ENCODE data around the gene HPX.

HPX gene

DNA sequence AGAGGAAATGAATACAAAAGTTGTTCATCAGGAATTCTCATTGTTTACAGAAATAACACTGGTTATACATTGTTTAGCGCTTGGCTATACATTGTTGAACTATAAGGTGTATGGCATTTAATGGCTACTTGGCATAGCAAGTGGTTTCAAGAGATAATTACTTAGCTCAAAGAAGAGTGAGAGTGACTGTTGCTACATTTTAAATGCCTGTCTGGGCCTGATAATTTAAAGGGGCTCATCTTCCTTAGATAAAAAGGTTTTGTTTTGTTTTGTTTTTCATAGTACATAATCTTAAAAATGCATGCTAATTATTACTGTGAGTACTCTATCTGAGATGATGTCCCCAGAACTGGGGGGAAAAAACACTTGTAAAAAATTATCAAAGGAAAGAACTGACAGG is 52.0 kb downstream of the HPX start:
- no peak for DNase-seq

- no peak for DNase-seq
These were observed 52.8 kb downstream of the HPX start for GRCh38 chr11:6387811-6388599.

- no peak for DNase-seq
These were observed 55.6 kb downstream of the HPX start for GRCh38 chr11:6385046-6385777.
